ENCODE measurements around the gene ERMN.

The ERMN gene

GRCh38 chr2:157329524-157329923 is 3.9 kb upstream of the ERMN start:
- peak; percentile 57 for DNase-seq (ENCODE audit: low spot score)

DNA sequence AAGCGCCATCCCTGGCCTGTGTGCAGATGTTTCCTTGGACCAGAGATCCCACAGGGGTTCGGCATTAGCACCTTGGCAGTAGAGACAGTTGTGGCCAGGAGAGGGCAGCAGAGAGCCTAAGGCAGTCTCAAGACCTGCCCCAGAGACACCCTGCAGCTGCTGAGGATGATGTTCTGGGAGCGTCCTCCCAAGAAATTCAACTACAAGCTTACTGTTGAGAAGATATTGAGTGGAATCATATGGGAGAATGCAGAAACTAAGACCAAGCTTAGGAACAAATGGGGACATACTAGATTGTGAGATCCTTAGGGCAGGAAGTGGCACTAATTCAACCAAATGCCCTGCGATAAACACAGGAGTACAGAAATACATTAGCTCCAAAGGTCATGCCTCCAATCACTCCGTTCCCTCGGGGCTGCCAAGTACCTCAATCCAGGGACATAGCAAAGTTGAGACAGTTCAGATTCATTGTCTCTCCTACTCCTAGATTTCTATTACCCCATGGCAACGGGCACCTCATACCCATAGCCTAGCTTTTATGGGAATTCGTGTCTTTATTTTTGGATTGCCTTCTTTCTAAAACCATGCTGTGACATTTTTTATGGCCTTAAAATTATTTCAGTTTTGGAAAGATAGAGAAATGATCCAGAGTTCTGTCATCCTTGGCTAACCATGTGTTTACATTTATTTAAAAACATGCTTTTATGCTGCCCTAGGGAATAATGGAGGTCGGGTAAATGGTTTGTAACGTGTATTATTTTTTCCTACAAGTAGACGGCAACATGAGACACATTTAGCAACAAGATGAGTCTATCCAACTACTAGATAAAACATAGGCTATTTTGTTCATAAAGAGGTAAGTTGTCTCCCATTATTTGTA is 2.2 kb upstream of the ERMN start:
- peak; percentile 75 for DNase-seq (ENCODE audit: low spot score)

- no peak for DNase-seq (ENCODE audit: low spot score)
Measured at GRCh38 chr2:157327200-157327599, 1.6 kb upstream of the ERMN start.

DNA sequence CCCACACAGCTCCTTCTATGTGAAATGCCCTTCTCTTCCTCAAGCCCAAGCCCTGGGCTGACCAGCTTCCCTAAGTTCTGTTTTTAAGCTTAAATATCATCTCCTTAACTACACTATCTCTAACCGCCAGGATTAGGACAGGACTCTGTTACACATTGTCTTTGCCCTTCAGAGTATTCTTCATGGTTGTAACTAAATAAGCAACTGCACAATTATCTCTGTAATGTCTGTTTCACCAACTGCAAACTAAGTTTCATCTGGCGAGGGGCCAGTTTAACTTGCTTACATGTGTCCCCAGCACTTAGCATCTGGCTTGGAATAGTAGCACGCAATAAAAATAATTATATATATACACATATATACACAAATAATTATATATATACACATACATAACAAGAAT is 1.1 kb upstream of the ERMN start:
- no peak for DNase-seq (ENCODE audit: low spot score)

DNA sequence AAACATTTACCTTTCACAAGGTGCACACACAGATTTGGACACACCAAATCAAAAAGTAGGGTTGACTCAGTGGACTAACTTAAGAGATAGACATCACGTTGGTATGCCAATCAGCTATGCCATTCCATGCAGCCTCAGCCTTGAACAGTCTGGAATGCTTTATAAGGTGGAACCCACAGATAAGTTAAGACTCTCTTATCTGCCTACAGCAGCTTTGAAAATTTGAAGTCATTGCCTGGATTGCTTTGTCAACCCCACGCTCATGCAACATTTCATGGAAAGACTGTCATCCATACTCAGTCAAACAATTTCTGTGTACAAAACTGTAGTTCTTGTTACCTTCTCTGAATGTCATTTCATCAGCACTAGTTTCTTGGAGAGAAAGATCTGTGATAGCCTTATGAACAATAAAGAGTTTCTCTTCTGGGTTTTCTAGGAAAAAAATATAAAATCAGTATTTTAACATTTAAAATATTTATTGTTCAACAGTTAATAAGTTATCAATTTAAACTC is 1.2 kb downstream of the ERMN start:
- no peak for DNase-seq (ENCODE audit: low spot score)

DNA sequence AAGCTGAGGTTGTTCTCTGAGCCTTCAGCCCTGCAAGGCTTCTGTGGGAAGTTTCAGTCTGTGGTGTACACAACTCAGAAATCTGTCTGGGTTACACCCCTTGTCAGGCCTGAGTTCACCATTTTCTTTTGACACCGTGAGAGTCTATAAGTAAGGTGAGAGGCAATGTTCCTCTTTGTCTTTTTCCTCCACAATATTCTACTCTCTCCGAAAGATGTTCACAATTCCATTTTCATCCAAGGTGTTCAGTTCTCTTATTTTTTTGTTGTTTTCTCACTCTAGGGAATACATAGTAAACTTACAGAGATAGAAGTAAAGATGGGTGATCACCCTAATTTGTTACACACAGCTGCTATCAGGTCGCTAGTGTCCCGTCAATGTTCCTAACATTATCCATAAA is 3.2 kb downstream of the ERMN start:
- DNase-seq (ENCODE audit: low spot score), result no peak

DNA sequence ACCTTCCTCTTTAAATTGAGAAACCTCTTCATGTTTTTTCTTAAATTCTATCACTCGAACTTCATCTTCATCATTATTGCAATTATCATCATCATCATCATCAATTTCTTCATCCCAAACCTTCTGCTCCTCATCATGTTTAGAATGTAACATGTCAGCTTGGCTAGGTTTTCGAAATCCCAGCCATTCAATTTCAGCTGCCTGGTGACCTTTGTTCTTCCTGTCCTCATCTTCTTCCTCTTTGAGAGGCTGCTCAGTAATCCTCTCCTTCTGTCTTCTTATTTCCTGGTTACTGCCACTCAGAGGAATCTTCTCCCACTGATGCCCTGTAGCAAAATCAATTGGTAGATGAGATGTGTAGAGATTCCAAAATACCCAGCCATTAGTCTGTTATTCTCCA is 4.2 kb downstream of the ERMN start:
- DNase-seq (ENCODE audit: low spot score), result no peak

GRCh38 chr2:157320409-157320808 is 5.2 kb downstream of the ERMN start:
- DNase-seq (ENCODE audit: low spot score), result no peak

GRCh38 chr2:157319795-157320194 is 5.8 kb downstream of the ERMN start:
- no peak for DNase-seq (ENCODE audit: low spot score)

GRCh38 chr2:157318884-157319283 is 6.7 kb downstream of the ERMN start:
- DNase-seq (ENCODE audit: low spot score), result no peak

- DNase-seq (ENCODE audit: low spot score), result no peak
Measured at GRCh38 chr2:157315901-157316300, 9.7 kb downstream of the ERMN start.

GRCh38 chr2:157312866-157313486 is 12.6 kb downstream of the ERMN start:
- DNase-seq (ENCODE audit: low spot score), result no peak

GRCh38 chr2:157311706-157312105 is 13.9 kb downstream of the ERMN start:
- no peak for DNase-seq (ENCODE audit: low spot score)

DNA sequence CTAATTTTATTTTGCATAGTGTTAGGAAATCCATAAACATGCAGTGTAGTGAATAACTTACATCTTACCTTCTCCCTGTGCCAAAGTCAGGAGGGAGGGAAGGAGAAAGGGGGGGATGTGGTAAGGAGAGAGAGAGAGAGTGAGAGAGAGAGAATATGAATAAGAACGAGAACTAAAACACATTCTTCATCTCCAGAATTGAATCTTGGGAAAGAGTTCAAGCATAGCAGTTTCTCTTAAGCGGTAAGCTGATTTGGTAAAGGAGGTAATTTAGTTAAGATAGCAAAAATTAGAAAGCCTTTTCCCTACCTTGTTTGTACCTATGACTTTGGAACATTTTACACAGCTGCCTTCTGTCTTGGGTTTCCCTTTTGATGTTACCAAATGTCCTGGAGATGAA is 15.7 kb downstream of the ERMN start:
- no peak for DNase-seq (ENCODE audit: low spot score)

GRCh38 chr2:157307021-157307420 is 18.6 kb downstream of the ERMN start:
- DNase-seq (ENCODE audit: low spot score), result peak; percentile 30

- no peak for DNase-seq (ENCODE audit: low spot score)
Measured at GRCh38 chr2:157305723-157306110, 19.9 kb downstream of the ERMN start.

- peak; percentile 40 for DNase-seq (ENCODE audit: low spot score)
Measured at GRCh38 chr2:157304811-157305722, 20.6 kb downstream of the ERMN start.

- DNase-seq (ENCODE audit: low spot score), result no peak
Measured at GRCh38 chr2:157303612-157304011, 22.0 kb downstream of the ERMN start.

DNA sequence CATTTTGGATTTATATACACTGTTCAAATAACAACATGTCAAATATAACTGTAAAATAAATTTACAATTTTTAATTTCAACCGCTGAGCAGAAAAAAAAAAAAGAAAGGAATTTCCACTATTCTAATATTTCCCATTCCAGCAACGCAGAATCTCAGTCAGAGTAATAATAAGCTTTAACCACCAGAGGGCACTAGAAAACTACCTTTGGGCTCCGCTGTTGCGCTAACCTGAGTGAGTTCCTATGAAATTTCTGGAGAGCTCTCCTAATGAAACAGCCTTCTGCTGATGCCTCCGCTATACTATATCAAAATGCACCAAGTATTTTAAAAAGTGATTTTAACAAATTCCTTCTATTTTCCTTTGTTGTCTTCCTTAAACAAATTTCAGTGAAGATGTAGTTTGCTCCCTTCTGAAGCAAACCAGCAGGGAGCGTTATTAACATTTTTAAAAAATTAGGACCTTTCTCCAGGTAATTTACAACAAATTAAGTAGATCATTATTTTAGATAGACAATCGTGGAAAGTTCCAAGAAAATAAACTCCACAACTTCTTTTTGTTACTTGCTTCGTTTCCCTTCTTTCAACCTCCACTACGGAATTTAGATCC is 23.0 kb downstream of the ERMN start:
- DNase-seq (ENCODE audit: low spot score), result peak; percentile 61

GRCh38 chr2:157301307-157301706 is 24.3 kb downstream of the ERMN start:
- DNase-seq (ENCODE audit: low spot score), result no peak

DNA sequence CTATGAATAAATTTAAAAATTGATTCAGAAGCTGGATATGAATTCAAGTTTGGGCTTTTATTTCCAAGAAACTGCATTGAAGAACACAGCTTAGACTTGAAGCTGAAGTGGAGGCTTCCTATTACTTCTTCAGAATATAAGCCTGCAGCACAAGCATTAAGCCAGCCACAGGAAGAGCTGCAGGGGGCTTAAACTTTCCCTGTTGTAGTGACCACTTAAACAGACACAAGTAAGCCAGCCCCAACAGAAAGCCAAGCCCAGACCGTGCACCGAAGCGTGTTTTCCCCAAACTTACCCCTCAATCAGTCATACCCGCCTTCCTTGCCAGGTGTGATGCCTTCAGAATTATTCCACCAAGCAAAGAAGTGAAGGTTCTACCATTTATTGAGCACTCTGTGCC is 28.7 kb downstream of the ERMN start:
- DNase-seq (ENCODE audit: low spot score), result no peak

- no peak for DNase-seq (ENCODE audit: low spot score)
Measured at GRCh38 chr2:157296490-157296889, 29.1 kb downstream of the ERMN start.

All from kidney tubule cell (primary cell).